SK-N-SH (cell line): ENCODE results near the gene NDST4.

Experiments used
- CHD2 ChIP-seq: fragments of 150-350 bp; IDR thresholded peaks from 2 replicates; pipeline ENCODE4 v1.6.1; 2018; ENCODE audit warnings: low read length; ENCODE audit not compliant: partially characterized antibody
- CTCF ChIP-seq: fragments of 200-600 bp; sonication (generic); IDR thresholded peaks from 2 replicates; pipeline ENCODE4 v1.6.1; 2017; ENCODE audit warnings: antibody characterized with exemption, mild to moderate bottlenecking, moderate library complexity
- FOXM1 ChIP-seq: IDR thresholded peaks from 2 replicates; pipeline ENCODE4 v1.4.0; 2012; ENCODE audit warnings: low read depth, mild to moderate bottlenecking
- GATA2 ChIP-seq: sonication (generic); formaldehyde crosslinking; IDR thresholded peaks from 2 replicates; pipeline ENCODE4 v1.5.0; 2020; ENCODE audit warnings: mild to moderate bottlenecking, missing genetic modification reagents
- IRF3 ChIP-seq: fragments of 150-350 bp; IDR thresholded peaks from 2 replicates; pipeline ENCODE4 v1.6.1; 2016; ENCODE audit warnings: mild to moderate bottlenecking, low read depth, low read length
- NRF1 ChIP-seq: IDR thresholded peaks from 2 replicates; pipeline ENCODE4 v1.6.1; 2012; ENCODE audit warnings: low read depth, mild to moderate bottlenecking, low read length
- PBX3 ChIP-seq: IDR thresholded peaks from 2 replicates; pipeline ENCODE4; 2012
- POLR2AphosphoS5 ChIP-seq: IDR thresholded peaks from 2 replicates; pipeline ENCODE4 v1.6.1; 2012; ENCODE audit warnings: low read depth, low read length
- RAD21 ChIP-seq: IDR thresholded peaks from 2 replicates; pipeline ENCODE4 v1.6.1; 2012; ENCODE audit warnings: mild to moderate bottlenecking, low read length
- RFX5 ChIP-seq: IDR thresholded peaks from 2 replicates; pipeline ENCODE4 v1.6.1; 2012; ENCODE audit warnings: mild to moderate bottlenecking, improper control_type of control experiment, low read length
- TCF12 ChIP-seq: IDR thresholded peaks from 2 replicates; pipeline ENCODE4 v1.4.0; 2012
- USF2 ChIP-seq: fragments of 150-350 bp; IDR thresholded peaks from 2 replicates; pipeline ENCODE4 v1.6.1; 2017; ENCODE audit warnings: antibody characterized with exemption, low read length, low read depth, borderline replicate concordance

- TF ChIP-seq CTCF: no peak
- no peak for TF ChIP-seq TCF12
- no peak for TF ChIP-seq FOXM1
- TF ChIP-seq RFX5: no peak
- TF ChIP-seq PBX3: no peak
- no peak for TF ChIP-seq NRF1
- no peak for TF ChIP-seq POLR2AphosphoS5
- no peak for TF ChIP-seq CHD2
- no peak for TF ChIP-seq GATA2 (CRISPR knock-in tag)
- no peak for TF ChIP-seq IRF3
- TF ChIP-seq USF2: no peak
- no peak for TF ChIP-seq RAD21
Measured at GRCh38 chr4:115145393-115146160, 32.2 kb upstream of the NDST4 start.
